Anterior cingulate cortex (tissue), 58 donors: ENCODE data around the gene CDC25B.

ENCODE experiments used
- DNase-seq, 58 donors: peaks; one replicate each; lab custom pipeline; 2025; lab: John Stamatoyannopoulos, UW

CDC25B gene

DNA sequence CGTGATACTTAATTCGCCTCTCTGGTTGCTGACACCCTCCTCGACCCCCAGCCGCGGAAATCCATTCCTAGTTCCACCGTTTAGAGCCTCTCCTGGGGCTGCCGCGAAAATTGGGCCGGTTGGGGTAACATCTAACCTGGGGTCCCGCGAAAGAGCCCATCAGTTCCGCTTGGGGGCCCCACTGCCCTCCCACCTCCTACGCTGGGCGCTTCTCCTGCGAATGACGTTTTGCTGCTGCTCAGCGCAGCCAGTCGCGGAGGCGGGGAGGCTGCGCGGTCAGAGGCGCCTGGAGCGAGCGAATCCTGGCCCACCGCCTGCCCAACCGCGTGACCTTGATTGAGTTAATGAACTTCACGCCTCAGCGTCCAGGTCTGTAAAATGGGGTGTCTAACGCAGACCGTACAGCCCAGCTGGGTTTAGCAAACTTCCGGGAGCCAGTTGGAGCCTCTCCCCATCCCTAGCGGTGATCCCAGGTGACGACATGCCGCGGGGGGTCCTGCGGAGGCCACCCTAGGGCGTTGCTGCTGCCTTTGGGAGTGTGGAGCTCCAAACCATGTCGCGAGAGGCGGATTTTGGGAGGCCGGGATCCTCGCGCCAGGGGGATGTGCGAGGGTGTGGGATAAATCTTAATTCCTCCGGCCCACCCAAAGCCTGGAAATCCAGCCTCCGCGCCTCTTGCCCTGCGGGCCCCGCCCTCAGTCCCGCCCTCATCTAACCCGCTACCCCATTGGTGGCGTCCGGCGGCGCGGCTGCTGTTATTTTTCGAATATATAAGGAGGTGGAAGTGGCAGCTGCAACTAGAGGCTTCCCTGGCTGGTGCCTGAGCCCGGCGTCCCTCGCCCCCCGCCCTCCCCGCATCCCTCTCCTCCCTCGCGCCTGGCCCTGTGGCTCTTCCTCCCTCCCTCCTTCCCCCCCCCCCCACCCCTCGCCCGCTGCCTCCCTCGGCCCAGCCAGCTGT lies at the start of gene CDC25B:
CDC25B (plus strand) TSS at position 800 of the 958 bp plus-strand sequence. CDS start 222 bp downstream, outside the sequence.
- peak; percentile 38 to 96 (median 91) for DNase-seq

DNA sequence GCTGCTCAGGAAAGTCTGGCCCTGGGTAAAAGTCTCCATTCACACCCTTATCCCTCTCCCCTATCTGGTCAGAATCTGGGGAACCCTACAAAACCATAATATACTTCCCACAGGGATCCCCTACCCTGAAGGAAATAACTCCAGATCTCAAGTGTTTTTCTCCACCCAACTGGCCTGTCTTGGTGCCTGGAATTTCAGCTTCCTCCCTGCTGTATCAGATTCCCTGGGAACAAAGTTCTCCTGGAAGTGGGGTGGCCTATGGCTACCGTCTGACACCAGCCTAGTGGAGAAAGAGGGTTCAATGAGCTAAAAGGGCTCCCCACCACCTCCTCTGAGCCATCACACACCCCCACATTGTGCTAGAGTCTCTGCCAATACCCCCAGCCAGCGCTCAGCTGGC lies 48.6 kb upstream of the CDC25B start:
- no peak for DNase-seq

DNA sequence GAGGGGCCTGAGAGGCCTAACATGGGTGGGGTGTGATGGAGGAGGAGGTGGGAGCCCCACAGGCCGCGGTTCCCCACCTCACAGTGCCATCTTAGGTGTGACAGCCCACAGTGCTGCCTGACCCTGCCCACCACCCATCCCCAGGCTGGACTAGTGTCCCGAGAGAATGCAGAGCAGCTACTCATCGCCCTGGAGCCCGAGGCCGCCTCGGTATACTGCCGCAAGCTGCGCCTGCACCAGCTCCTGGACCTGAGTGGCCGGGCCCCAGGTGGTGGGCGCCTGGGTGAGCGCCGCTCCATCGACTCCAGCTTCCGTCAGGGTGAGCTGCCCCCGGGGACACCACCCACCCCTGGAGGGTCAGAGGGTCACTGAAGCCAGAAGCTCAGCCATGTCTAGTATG lies 48.0 kb upstream of the CDC25B start:
- DNase-seq = no peak

DNA sequence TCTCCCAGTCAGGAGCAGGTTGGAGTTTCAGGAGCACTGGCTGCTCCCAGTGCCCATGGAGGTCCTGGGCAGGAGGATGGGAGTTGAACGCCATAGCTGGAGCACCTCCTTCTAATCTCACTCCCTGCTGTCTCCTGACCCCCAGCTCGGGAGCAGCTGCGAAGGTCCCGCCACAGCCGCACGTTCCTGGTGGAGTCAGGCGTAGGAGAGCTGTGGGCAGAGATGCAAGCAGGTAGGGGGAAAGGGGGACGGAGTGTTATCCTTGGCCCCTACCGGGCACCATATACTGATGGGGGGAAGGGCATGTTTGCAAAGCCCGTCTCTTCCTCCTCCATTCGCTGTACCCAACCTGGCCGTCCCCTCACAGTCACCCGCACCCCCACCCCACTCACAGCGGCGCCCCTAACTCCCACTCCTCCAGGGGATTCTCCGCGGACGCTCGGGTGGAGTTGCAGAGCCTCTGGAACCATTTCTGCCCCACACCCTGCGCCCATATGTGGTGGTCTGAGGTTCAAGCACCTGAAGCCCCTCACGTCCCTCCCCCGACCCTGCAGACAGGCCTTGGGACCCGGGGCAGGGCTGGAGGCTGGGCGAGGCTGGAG lies 46.9 kb upstream of the CDC25B start:
- DNase-seq = no peak

DNA sequence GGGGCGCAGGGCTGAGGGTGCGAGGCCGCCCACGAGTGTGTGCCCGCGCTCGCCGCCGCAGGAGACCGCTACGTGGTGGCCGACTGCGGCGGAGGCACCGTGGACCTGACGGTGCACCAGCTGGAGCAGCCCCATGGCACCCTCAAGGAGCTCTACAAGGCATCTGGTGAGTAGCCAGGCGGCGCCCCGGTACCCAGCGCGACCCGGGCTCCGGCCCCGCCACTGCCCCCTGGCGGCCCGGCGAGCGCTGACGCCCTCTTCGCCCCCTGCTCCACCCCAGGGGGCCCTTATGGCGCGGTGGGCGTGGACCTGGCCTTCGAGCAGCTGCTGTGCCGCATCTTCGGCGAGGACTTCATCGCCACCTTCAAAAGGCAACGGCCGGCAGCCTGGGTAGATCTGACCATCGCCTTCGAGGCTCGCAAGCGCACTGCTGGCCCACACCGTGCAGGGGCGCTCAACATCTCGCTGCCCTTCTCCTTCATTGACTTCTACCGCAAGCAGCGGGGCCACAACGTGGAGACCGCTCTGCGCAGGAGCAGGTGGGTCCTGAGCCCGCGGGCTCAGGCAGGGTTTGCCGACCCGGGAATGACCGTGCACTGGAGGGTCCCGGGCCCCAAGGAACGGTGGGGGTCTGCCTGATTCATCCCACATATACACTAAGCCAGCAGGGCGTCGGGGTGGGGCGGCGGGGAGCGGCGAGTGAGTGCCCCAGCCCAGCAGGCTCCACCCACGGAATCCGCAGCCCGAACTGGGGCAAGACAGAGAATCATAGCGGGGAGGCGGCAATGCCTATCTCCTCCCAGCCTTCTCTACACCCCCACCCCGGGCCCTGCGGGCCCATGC lies 46.2 kb upstream of the CDC25B start:
- DNase-seq = peak in 7 of 58 donors; percentile 17 to 33 (median 25)

DNA sequence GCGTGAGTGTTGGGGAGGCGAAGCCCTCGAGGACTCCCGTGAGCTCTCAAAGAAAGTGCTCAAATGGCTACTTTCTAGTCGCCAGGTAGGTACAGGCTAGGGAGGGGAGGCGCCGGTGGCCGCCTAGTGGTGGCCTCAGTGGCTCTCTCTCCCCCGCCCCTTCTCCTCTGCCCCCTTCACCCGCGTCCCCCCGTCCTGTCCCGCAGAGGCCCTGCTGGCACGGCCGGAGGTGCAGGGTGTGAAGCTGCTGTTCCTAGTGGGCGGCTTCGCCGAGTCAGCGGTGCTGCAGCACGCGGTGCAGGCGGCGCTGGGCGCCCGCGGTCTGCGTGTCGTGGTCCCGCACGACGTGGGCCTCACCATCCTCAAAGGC lies 44.8 kb upstream of the CDC25B start:
- no peak for DNase-seq

DNA sequence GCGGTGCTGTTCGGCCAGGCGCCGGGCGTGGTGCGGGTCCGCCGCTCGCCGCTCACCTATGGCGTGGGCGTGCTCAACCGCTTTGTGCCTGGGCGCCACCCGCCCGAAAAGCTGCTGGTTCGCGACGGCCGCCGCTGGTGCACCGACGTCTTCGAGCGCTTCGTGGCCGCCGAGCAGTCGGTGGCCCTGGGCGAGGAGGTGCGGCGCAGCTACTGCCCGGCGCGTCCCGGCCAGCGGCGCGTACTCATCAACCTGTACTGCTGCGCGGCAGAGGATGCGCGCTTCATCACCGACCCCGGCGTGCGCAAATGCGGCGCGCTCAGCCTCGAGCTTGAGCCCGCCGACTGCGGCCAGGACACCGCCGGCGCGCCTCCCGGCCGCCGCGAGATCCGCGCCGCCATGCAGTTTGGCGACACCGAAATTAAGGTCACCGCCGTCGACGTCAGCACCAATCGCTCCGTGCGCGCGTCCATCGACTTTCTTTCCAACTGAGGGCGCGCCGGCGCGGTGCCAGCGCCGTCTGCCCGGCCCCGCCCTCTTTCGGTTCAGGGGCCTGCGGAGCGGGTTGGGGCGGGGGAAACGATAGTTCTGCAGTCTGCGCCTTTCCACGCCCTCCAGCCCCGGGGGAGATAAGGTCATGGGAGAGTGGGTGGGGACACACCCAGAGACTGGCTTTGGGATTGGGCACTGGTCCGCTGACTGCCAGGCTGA lies 44.3 kb upstream of the CDC25B start:
- peak in 8 of 58 donors; percentile 9 to 45 (median 22) for DNase-seq

DNA sequence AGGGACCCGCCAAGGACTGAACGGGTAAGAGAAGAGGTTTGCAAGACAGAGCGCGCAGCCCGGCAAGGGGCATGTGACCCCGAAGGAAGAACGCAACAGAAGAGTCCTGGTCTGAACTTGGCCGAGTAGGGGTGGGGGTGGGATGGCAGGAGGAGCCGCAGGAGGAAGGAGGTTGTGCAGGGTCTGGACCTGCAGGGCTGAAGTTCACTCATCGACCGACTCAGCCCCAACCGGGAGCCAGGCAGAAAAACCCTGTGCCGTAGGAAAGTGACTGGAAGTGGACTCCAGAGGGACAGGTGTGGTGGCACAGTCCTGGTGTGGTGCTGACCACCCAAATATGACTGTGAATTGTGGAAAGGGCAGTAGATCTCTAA lies 43.7 kb upstream of the CDC25B start:
- no peak for DNase-seq

DNA sequence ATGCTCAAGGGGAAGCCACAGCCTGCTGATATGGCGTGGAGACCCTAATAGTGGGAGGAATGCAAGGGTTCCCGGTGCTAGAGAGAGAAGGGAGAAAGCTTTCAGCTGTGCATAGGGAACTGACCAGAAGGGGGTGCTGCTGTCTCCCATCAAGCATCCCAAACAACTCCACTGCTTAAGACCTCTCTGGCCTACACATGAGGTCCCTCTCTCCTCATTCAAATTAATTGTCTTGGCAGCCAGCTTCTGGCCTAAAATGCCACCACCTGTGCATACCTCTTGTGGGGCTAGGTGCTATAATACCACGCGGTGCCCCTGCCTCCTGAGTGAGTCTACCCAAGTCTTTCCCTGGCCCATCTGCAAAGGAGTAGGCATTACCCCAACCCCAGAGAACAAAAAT lies 43.0 kb upstream of the CDC25B start:
- peak in 36 of 58 donors; percentile 8 to 65 (median 30) for DNase-seq

DNA sequence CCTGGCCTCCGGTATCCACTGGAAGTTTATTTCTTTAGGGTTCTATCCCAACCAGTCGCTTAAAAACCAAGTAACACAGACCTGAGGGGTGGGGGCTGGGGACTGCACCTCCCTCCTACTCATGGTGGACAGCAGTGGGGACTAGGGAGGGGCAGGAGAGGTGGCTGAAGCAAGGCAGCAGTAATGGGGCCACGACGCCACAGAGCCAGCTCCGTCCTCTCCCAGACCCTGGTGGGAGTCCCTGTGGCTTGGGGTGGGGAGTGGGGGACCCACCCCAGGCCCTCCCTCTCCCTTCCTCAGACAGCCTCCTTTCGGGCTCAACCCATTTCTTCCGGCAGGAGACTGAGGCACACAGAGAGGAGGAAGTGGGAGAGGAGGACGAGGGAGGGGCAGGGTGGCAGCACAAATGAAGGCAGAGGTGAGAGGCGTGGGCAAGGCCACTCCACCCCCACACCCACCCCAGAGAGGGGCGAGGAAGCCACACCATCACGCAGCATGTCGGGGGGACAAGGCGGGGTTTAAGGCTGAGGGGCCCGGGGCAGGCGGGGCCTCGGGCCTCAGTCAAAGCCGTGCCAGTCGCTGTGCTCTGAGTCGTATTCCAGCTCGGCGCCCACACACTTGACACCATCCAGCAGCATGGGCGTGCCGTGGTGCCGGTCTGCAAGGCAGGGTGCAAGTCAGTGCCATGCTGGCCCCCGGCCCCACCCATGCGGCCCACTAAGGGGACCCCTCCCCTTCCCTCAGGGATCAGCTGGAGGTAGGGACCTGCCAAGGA lies 42.4 kb upstream of the CDC25B start:
- peak in 1 of 58 donors; percentile 16 for DNase-seq

DNA sequence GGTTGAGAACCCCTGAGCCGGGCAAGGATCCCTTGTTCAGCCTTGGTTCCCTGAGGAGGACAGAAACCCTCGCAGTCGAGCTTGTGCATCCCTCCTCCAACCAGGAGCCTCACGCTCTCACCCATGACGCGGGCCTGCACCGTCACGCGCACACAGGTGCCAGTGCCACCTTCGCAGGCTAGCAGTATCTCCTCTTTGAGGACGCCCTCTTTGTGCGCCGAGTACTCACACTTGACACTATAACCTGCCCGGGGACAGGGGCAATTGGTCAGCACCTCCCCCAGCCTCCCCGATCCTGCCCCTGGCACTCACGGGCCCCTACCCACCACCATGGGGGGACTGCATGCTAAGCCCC lies 41.9 kb upstream of the CDC25B start:
- no peak for DNase-seq

DNA sequence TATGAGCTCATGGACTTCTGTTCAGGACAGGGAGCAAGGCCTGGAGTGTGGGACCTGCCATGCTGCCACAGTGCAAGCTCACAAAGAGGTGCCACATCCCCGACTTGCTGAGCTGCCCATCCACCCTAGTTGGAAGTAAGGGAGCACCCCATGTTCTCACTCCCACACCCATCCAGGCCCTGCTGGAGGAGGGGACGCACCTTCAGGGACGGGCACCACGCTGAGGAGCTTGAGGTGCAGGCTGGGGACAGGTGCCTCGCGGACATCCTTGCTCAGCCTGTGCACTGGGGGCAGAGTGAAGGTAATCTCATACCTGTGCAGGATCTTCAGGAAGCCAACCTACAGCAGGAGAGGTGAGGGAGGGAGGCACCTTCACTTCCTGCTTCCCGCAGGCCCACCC lies 40.8 kb upstream of the CDC25B start:
- DNase-seq = no peak

DNA sequence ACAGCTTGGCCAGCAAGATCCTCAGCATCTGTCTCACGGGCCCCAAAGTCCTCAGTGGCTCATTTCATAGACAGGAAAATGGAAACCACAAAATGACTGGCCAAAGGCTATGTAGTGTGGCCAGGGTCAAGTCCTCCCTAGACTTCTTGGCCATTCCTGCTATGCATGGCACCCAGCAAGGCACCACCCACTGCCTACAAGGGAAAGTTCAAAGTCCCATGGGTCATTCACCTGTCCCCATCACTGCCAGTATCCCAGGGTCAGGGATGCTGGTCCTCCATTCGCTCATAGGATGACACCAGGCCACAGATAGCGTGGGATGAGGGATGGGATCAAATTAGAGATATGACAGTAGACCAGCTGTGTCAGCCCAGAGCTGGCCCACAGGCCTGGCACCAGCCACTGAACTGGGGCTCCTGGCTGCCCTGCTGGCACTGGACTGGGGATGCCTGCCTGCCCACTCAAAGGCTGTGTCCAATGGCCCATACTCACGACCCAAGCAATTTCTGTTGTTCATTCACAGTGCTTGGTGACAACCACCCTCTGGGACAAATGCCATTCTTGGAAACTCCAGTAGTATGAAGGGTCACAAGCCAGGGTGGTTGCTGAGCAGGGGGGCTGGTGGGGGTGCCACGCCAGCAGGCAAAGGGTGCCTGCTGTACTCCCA lies 40.2 kb upstream of the CDC25B start:
- peak in 4 of 58 donors; percentile 20 to 60 (median 28) for DNase-seq

DNA sequence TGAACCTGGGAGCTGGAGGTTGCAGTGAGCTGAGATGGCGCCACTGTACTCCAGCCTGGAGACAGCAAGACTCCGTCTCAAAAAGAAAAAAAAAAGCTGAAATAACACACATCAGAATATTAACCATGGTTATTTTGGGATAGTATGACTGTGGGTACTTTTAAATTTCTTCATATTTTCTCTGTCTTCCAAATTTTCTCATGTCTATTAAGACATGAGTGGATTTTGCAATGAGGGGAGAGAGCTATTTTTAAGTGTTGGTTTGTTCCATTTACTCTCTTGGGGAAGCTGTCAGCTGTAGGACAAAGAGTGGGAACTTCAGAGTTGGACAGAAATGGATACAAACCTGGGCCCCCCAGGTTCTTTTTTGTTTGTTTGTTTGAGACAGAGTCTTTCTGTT lies 38.8 kb upstream of the CDC25B start:
- DNase-seq = no peak

DNA sequence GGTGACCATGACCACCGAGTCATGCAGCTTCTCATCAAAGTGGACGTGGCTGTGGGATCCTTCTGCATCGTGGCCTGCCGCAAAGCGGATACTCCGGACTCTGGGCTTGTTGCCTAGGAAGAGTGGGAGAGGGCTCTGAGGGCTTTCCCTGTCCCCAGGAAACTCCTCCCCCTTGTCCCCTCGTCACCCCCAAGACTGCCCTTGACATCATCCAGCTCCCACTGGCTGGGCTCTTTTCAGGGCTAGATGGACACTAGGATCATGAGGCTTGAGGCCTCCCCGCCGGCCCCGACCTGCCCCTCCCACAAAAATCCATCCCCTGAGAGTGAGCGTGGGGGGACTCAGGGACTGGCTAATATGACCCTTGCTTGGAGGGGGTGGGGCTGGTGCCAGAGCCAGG lies 37.5 kb upstream of the CDC25B start:
- DNase-seq = no peak

DNA sequence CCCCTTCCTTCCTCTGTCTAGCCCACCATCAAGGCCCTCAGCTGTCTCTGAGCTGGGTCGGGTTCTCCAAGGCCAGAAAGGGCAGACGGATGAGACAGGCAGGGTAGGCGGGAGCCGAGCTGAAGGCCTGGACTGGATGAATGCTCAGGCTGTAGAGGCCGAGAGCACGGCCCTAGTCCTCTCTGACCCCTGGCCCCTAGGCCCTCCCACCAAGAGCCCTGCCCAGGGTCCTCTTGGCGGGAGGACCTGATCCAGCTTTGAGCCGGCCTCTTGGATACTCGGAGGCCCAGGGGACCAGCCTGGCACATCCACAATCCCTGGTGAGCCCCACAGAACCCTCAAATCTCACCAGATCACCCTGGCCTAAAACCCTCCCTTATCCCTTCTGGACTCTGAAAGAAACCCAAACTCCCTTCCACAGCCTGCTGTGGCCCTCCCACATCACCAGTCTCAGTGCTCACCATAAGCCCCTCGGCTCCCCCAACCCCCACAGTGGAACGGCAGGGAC lies 36.7 kb upstream of the CDC25B start:
- no peak for DNase-seq

DNA sequence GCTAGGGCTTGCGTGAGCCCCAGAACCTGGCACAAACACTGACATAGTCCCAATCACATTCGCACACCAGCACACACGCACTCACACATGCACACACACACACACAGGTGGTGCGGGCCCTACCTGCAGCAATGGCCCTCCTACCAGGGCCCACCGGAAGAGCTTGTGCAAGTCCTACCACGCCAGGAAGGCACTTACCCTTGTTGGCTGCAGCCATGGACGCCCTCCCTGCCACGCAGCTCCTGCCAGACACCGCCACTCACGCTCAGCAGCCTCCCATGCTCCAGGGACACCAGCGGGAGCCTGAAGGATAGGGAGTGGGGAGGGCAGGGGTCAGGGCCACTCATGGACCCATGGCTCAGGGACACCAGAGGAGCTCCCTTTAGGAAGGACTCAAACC lies 36.2 kb upstream of the CDC25B start:
- DNase-seq = no peak

DNA sequence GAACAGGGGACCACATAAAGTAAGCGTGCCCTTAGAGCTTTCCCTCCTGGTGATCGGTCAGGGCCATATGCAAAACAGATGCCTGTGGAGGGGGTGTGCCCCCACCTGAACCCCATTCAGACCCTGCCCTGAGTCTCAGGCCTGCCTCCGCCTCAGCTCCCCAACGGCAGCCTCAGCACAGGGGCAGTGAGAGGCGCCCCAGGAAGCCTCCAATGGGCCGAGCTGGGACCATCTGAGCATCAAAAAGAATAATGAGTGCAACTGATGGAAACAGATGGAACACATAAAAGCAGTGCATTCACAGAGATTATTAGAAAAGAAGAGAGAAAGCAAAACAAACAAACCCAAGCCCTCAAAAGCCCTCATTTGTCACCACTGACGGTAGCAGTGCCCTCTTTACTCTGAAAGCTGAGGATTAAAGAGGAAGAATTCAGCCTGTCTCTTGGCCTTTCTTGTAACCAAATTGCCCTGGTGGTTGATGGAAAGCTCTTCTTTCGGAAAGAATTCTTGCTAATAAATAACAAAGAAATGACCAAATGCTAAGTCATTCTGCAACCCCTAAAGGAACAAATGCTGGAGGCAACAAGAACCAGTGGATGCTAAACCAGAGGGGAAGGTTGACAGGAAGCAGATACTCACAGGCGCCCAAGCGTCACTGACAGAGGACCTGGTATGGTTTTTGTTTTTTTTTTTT lies 35.3 kb upstream of the CDC25B start:
- no peak for DNase-seq
